Keratinocyte (primary cell): ENCODE results near the gene SLC4A5.
"Not testable (repeated sequence)": the region's sequence is repeated elsewhere in the genome, so short reads cannot be mapped to it uniquely, and the experiment has no call there.

Experiments
- EZH2 ChIP-seq: IDR thresholded peaks from one replicate; pipeline ENCODE4 v1.6.1; 2012; ENCODE audit warnings: inconsistent platforms, mild to moderate bottlenecking, low read length, moderate library complexity
- TF ChIP-seq, protein P1 (sequence below), 3 experiments: IDR thresholded peaks in 1 of 3; conservative IDR thresholded peaks in 1 of 3; optimal IDR thresholded peaks in 1 of 3; 2 replicates in 2 of 3; 3 replicates in 1 of 3; pipeline versions ENCODE3 to v1.5.1; 2011; ENCODE audit warnings: low read length in 3 of 3, mild to moderate bottlenecking in 3 of 3, moderate library complexity in 2 of 3, control low read depth in 1 of 3, inconsistent platforms in 1 of 3; ENCODE audit not compliant: insufficient read depth in 2 of 3; ENCODE audit errors: extremely low read depth in 1 of 3

DNA sequence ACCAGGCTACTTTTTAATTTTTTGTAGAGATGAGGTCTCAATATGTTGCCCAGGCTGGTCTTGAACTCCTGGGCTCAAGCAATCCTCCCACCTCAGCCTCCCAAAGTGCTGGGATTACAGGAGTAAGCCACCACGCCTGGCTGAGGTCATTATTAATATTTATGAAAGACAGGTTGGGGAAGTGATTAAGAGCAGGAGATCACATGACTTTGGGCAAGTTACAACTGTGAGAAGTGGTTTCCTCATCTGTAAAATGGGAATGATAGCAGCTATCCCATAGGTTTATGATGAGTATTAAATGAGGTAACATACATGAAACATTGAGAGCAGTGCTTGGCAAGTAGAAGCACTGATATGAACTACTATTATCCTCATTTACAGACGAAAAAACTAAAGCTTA is 7.0 kb downstream of the SLC4A5 start:
- TF ChIP-seq, protein P1, sequence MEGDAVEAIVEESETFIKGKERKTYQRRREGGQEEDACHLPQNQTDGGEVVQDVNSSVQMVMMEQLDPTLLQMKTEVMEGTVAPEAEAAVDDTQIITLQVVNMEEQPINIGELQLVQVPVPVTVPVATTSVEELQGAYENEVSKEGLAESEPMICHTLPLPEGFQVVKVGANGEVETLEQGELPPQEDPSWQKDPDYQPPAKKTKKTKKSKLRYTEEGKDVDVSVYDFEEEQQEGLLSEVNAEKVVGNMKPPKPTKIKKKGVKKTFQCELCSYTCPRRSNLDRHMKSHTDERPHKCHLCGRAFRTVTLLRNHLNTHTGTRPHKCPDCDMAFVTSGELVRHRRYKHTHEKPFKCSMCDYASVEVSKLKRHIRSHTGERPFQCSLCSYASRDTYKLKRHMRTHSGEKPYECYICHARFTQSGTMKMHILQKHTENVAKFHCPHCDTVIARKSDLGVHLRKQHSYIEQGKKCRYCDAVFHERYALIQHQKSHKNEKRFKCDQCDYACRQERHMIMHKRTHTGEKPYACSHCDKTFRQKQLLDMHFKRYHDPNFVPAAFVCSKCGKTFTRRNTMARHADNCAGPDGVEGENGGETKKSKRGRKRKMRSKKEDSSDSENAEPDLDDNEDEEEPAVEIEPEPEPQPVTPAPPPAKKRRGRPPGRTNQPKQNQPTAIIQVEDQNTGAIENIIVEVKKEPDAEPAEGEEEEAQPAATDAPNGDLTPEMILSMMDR (optimal IDR thresholded peaks at IDR 0.05 in 1 of 3, IDR thresholded peaks at IDR 0.05 in 1 of 3, conservative IDR thresholded peaks at IDR 0.05 in 1 of 3; ENCODE audit: extremely low read depth in 1 of 3, insufficient read depth in 2 of 3, low read length in 3 of 3), result not testable (repeated sequence)
- TF ChIP-seq EZH2, result not testable (repeated sequence)
